Measurements from ENCODE around the gene FBN1. TPM values are rescaled to one million over a fixed set of nuclear protein-coding genes. Genes with fewer than 3 reads are reported as not detected.
A peak's percentile ranks its signal among the peaks of the same experiment; 100 is the strongest.

FBN1 gene
- 1.1 TPM for polyA plus RNA-seq (2013, experiment 1 of 2)
- polyA plus RNA-seq (2013, experiment 2 of 2): 0.98 TPM

DNA sequence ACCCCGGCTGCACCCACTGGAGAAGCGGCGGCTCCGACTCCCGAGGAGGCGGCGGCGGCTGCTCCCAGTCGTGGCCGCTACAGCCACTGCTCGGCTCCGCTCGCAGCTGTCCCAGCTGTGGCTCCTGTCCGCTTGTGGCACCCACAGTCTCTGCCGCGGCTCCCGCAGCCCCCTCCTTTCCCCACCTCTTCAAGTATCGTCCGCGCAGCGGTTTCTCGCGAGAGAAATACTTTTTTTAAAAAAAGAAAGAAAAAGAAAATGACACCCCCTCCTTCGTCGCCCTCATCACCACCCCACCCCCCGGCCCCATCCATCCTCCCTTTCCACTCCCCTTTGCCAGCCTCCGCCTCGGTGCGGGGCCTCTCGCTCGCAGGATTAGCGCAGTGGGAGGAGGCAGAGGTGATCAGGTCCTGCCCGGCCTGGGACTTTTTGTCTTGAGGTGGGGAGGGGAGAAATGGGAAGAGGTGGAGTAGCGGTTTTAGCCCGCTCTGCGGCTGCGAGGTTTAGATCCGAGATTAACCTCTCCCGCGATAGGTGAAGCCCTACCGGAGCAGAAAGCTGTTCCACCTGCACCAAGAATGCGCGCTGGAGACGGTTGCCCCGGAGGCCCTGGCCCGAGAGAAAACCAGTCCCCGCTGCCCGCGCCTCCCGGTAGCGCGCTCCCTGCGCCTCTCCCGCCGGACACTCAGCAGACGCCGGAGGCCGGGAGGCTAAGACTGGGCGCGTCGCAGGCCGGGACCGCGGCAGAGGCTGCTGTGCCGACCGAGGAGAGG, at the start of gene FBN1:
TSS of gene FBN1 (minus strand) at position 152 of the 773 bp plus-strand sequence. CDS start 940 bp downstream, outside the sequence.
- WGBS (ENCODE audit: extremely low coverage, insufficient coverage, low lambda C conversion rate): no CpG with 5 or more reads among the region's 66 CpGs
- Histone ChIP-seq H2AK5ac (ENCODE audit: low read length) (no peak within 1 kb of the TSS), H3K27ac (ENCODE audit: low read depth, low read length) (peak within 1 kb of the TSS; percentile 86)

GRCh38 chr15:48693484-48693883, 48.0 kb upstream of the FBN1 start:
- Histone ChIP-seq H3K79me1 (ENCODE audit: low read length) (no peaks in the 10 kb centered on the region), H3K4me3 (ENCODE audit: low read length) (no peak overlapping the region), H3K18ac (ENCODE audit: low read length) (no peak overlapping the region), H2AK5ac (ENCODE audit: low read length) (no peak overlapping the region), H3K79me2 (ENCODE audit: control insufficient read depth, insufficient read depth, low read length) (no peaks in the 10 kb centered on the region), H3K9ac (ENCODE audit: low read length) (no peak overlapping the region), H3K27me3 (ENCODE audit: insufficient read depth, low read length, poor library complexity) (no peaks in the 10 kb centered on the region), H3K27ac (ENCODE audit: low read depth, low read length) (no peak overlapping the region), H4K8ac (ENCODE audit: low read depth, low read length) (no peak overlapping the region), H3K4me1 (ENCODE audit: control insufficient read depth, low read depth, low read length) (no peaks in the 10 kb centered on the region), H3K4me2 (ENCODE audit: low read length) (no peak overlapping the region), H2BK15ac (replicated peaks; ENCODE audit: low read depth) (no peak overlapping the region), H3K4ac (ENCODE audit: low read depth, low read length) (no peak overlapping the region), H4K5ac (ENCODE audit: low read length) (no peak overlapping the region), H3K23ac (ENCODE audit: low read length) (no peak overlapping the region), H2BK5ac (ENCODE audit: low read length) (no peak overlapping the region), H3K36me3 (ENCODE audit: control insufficient read depth, insufficient read depth, low read length) (no peaks in the 10 kb centered on the region), H2BK120ac (ENCODE audit: low read depth, low read length) (no peak overlapping the region), H3K56ac (ENCODE audit: low read length) (no peak overlapping the region)
- DNase-seq: no peak

More for the DNA sequence above, at the start of gene FBN1:
- no peak within 1 kb of the TSS for H2BK120ac ChIP-seq (ENCODE audit: low read depth, low read length)
- no peak within 1 kb of the TSS for H4K5ac ChIP-seq (ENCODE audit: low read length)
- peak within 1 kb of the TSS; percentile 2 for H3K18ac ChIP-seq (ENCODE audit: low read length)
- peak within 1 kb of the TSS; percentile 89 for H3K56ac ChIP-seq (ENCODE audit: low read length)
- no peaks in the 10 kb centered on the region for H3K36me3 ChIP-seq (ENCODE audit: control insufficient read depth, insufficient read depth, low read length)
- peak within 1 kb of the TSS; percentile 76 for H3K4me2 ChIP-seq (ENCODE audit: low read length)
- H3K4ac ChIP-seq (ENCODE audit: low read depth, low read length): no peak within 1 kb of the TSS
- peak within 1 kb of the TSS; percentile 69 for H3K9ac ChIP-seq (ENCODE audit: low read length)
- no peak within 1 kb of the TSS for H2BK5ac ChIP-seq (ENCODE audit: low read length)
- DNase-seq: peak; percentile 94
- no peak within 1 kb of the TSS for H4K8ac ChIP-seq (ENCODE audit: low read depth, low read length)
- no peak within 1 kb of the TSS for H2BK15ac ChIP-seq (replicated peaks; ENCODE audit: low read depth)
- H3K4me3 ChIP-seq (ENCODE audit: low read length): peak within 1 kb of the TSS; percentile 53
- peaks cover 11% of the 10 kb centered on the region for H3K27me3 ChIP-seq (ENCODE audit: insufficient read depth, low read length, poor library complexity)
- H3K4me1 ChIP-seq (ENCODE audit: control insufficient read depth, low read depth, low read length): peaks cover 4% of the 10 kb centered on the region
- H3K79me1 ChIP-seq (ENCODE audit: low read length): no peaks in the 10 kb centered on the region
- H3K23ac ChIP-seq (ENCODE audit: low read length): peak within 1 kb of the TSS; percentile 18
- no peaks in the 10 kb centered on the region for H3K79me2 ChIP-seq (ENCODE audit: control insufficient read depth, insufficient read depth, low read length)

- Histone ChIP-seq H2AK5ac (ENCODE audit: low read length) (no peak overlapping the region), H3K56ac (ENCODE audit: low read length) (no peak overlapping the region), H3K27ac (ENCODE audit: low read depth, low read length) (no peak overlapping the region), H3K18ac (ENCODE audit: low read length) (no peak overlapping the region), H3K9ac (ENCODE audit: low read length) (no peak overlapping the region), H3K4me3 (ENCODE audit: low read length) (no peak overlapping the region), H3K4me1 (ENCODE audit: control insufficient read depth, low read depth, low read length) (no peaks in the 10 kb centered on the region), H2BK15ac (replicated peaks; ENCODE audit: low read depth) (no peak overlapping the region), H4K5ac (ENCODE audit: low read length) (no peak overlapping the region), H3K27me3 (ENCODE audit: insufficient read depth, low read length, poor library complexity) (no peaks in the 10 kb centered on the region), H3K23ac (ENCODE audit: low read length) (no peak overlapping the region), H4K8ac (ENCODE audit: low read depth, low read length) (no peak overlapping the region), H2BK5ac (ENCODE audit: low read length) (no peak overlapping the region), H3K4me2 (ENCODE audit: low read length) (no peak overlapping the region), H3K79me2 (ENCODE audit: control insufficient read depth, insufficient read depth, low read length) (no peaks in the 10 kb centered on the region), H3K36me3 (ENCODE audit: control insufficient read depth, insufficient read depth, low read length) (no peaks in the 10 kb centered on the region), H2BK120ac (ENCODE audit: low read depth, low read length) (no peak overlapping the region), H3K4ac (ENCODE audit: low read depth, low read length) (no peak overlapping the region), H3K79me1 (ENCODE audit: low read length) (no peaks in the 10 kb centered on the region)
- DNase-seq: no peak
- WGBS (ENCODE audit: extremely low coverage, insufficient coverage, low lambda C conversion rate): no CpG with 5 or more reads among the region's 2 CpGs
Observed at GRCh38 chr15:48688493-48688892, 43.0 kb upstream of the FBN1 start.

DNA sequence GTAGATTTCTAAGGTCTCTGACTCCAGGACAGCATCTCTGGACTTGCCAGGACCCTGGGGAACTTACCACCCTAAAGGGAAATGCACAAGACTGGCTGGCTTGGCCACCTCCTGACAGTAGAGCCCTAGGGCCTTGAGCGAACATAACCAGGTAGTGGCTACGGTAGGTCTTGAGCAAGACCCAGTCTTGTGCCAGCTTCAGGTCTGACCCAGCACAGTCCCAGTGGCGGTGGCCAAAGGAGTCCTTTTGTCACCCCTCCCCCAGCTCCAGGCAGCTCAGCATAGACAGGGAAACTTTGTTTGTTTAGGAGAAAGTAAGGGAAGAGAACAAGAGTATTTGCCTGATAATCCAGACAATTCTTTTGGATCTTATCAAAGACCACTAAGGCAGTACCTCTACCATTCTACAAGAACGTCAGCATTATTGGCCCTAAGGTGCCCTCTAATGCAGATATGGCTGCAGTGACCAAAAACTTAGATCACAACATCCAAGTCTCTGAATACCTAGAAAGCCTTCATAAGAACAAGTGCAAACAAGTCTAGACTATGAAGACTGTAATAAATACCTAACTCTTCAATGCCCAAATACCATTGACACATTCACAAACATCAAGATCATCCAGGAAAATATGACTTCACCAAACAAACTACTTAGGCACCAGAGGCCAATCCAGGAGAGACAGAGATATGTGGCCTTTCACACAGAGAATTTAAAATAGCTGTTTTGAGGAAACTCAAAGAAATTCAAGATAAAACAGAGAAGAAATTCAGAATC, 38.7 kb upstream of the FBN1 start:
- WGBS (ENCODE audit: extremely low coverage, insufficient coverage, low lambda C conversion rate): no CpG with 5 or more reads among the region's 4 CpGs
- no peak overlapping the region for H3K56ac ChIP-seq (ENCODE audit: low read length)
- no peak overlapping the region for H3K9ac ChIP-seq (ENCODE audit: low read length)
- H3K4me2 ChIP-seq (ENCODE audit: low read length): no peak overlapping the region
- no peak overlapping the region for H3K23ac ChIP-seq (ENCODE audit: low read length)
- no peak overlapping the region for H2BK120ac ChIP-seq (ENCODE audit: low read depth, low read length)
- H3K18ac ChIP-seq (ENCODE audit: low read length): no peak overlapping the region
- no peak overlapping the region for H2BK5ac ChIP-seq (ENCODE audit: low read length)
- H4K5ac ChIP-seq (ENCODE audit: low read length): no peak overlapping the region
- no peak overlapping the region for H3K4ac ChIP-seq (ENCODE audit: low read depth, low read length)
- H3K79me2 ChIP-seq (ENCODE audit: control insufficient read depth, insufficient read depth, low read length): no peaks in the 10 kb centered on the region
- H3K4me3 ChIP-seq (ENCODE audit: low read length): no peak overlapping the region
- no peaks in the 10 kb centered on the region for H3K79me1 ChIP-seq (ENCODE audit: low read length)
- no peak overlapping the region for H4K8ac ChIP-seq (ENCODE audit: low read depth, low read length)
- H3K4me1 ChIP-seq (ENCODE audit: control insufficient read depth, low read depth, low read length): no peaks in the 10 kb centered on the region
- H2BK15ac ChIP-seq (replicated peaks; ENCODE audit: low read depth): no peak overlapping the region
- no peak for DNase-seq
- no peaks in the 10 kb centered on the region for H3K36me3 ChIP-seq (ENCODE audit: control insufficient read depth, insufficient read depth, low read length)
- H2AK5ac ChIP-seq (ENCODE audit: low read length): no peak overlapping the region
- no peaks in the 10 kb centered on the region for H3K27me3 ChIP-seq (ENCODE audit: insufficient read depth, low read length, poor library complexity)
- no peak overlapping the region for H3K27ac ChIP-seq (ENCODE audit: low read depth, low read length)

- Histone ChIP-seq H3K9ac (ENCODE audit: low read length) (no peak overlapping the region), H3K27ac (ENCODE audit: low read depth, low read length) (no peak overlapping the region), H4K8ac (ENCODE audit: low read depth, low read length) (no peak overlapping the region), H4K5ac (ENCODE audit: low read length) (no peak overlapping the region), H2BK120ac (ENCODE audit: low read depth, low read length) (no peak overlapping the region), H3K4me2 (ENCODE audit: low read length) (no peak overlapping the region), H2BK5ac (ENCODE audit: low read length) (no peak overlapping the region), H3K23ac (ENCODE audit: low read length) (no peak overlapping the region), H2AK5ac (ENCODE audit: low read length) (no peak overlapping the region), H3K18ac (ENCODE audit: low read length) (no peak overlapping the region), H3K79me1 (ENCODE audit: low read length) (no peaks in the 10 kb centered on the region), H3K79me2 (ENCODE audit: control insufficient read depth, insufficient read depth, low read length) (no peaks in the 10 kb centered on the region), H3K4ac (ENCODE audit: low read depth, low read length) (no peak overlapping the region), H3K56ac (ENCODE audit: low read length) (no peak overlapping the region), H3K27me3 (ENCODE audit: insufficient read depth, low read length, poor library complexity) (no peaks in the 10 kb centered on the region), H3K4me3 (ENCODE audit: low read length) (no peak overlapping the region), H2BK15ac (replicated peaks; ENCODE audit: low read depth) (no peak overlapping the region), H3K4me1 (ENCODE audit: control insufficient read depth, low read depth, low read length) (no peaks in the 10 kb centered on the region), H3K36me3 (ENCODE audit: control insufficient read depth, insufficient read depth, low read length) (no peaks in the 10 kb centered on the region)
- WGBS (ENCODE audit: extremely low coverage, insufficient coverage, low lambda C conversion rate): no CpG with 5 or more reads among the region's 2 CpGs
- no peak for DNase-seq
Observed at GRCh38 chr15:48682942-48683651, 37.6 kb upstream of the FBN1 start.

Data from mesendoderm (in vitro differentiated cells).